Activated gamma-delta T cell (primary cell): Measurements from ENCODE around the gene USP28.

ENCODE experiments used
- DNase-seq: peaks from one replicate; lab custom pipeline; 2025; lab: John Stamatoyannopoulos, UW

The USP28 gene

DNA sequence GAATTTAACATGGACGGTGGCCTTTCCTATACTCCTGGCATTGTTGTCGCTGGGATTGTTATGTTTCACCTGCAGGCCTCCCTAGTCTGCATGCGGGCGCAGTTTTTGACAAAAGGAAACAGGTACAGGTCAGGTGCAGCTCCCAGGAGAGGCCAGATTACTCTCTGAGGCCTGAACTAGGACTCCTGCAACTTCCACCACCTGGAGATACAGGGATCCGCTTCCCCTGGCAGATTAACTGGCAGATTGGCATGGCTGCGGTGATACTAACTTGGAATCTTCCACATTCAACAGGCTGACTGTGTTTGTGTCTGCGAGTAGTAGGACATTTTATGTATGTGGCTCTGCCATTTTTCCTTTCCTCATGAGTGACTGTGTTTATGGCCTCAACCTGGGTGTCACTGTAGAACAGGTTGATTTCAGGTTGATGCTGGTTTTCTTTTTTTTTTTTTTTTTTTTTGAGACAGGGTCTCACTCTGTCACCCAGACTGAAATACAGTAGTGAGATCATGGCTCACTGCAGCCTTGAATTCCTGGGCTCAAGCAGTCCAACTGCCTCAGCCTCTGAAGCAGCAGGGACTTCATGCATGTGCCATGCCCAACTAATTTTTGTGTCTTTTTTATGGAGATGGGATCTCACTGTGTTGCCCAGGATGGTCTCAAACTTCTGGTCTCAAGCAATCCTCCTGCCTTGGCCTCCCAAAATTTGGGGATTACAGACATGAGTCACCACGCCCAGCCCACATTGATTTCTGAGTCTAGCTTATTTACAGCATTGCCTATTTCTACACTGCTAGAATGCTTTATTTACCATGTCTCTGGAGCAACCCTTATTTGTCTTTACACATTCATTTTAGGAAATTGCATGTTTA is 1.7 kb upstream of the USP28 start:
- DNase-seq: no peak

DNA sequence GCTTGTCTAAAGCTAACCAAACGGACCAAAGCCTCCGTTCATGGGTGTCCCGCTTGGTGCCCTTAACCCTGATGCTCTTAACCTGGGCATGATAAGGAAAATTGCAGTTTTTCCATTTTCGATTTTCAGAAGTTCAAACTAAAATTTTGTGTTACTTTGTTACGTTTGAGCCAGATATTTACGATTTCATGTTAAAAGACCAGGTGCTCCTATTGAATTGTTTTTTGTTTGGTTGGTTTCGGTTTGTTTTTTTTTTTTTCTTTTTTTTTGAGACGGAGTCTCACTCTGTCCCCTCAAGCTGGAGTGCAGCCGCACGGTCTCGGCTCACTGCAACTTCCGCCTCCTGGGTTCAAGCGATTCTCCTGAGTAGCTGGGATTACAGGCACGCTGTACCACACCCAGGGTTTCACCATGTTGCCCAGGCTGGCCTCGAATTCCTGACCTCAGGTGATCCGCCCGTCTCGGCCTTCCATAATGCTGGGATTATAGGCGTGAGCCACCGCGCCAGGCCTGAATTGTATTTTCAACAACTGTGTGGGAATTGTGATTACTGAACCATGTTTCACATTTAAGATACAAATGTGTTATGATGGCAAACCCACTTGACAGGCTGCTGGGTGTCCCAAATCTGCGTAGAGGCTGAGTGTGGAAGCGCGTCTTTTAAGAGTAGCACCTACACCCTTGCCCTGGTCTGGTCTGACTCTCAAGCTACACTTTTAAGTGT is 864 bp upstream of the USP28 start:
- no peak for DNase-seq

DNA sequence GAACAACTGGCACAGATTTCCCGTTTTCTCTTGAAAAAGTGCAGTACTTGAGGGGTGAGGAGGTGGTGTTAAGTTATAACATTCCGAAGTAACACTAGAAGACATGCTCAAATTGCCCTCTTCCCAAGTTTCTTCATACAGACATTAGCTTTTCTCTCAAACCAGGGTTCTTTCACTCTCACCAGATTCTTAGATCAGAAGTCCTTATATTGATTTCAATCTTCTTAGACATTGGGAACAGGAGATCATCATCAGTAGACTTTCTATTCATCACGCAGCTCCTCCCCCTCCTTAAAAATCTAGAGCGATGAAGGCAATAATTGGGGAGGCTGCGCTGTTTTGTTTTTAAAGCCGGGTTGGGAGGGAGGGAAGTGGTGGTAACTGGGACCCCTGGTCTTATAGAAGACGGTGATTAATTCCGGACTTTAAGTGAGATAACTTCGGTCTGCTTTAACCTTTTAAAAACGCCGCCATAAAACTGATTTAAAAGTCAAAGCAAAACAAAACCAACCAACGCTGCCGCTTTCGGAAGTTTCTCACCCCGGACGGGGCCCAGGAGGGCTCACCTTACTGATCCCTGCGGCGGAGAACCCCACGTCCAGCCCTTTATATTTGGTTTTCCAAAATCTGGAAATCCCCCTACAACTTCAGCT is 665 bp downstream of the USP28 start:
- DNase-seq: no peak

DNA sequence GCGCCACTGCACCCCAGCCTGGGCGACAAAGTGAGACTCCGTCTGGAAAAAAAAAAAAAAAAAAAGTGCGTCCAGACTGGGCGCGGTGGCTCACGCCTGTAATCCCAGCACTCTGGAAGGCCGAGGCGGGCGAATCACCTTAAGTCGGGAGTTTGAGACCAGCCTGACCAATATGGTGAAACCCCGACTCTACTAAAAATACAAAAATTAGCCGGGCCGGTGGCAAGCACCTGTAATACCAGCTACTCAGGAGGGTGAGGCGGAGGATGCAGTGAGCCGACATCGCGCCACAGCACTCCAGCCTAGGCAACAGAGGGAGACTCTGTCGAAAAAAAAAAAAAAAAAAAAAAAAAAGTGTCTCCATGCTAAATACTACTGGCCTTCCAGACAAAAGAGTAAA is 1.3 kb downstream of the USP28 start:
- no peak for DNase-seq

DNA sequence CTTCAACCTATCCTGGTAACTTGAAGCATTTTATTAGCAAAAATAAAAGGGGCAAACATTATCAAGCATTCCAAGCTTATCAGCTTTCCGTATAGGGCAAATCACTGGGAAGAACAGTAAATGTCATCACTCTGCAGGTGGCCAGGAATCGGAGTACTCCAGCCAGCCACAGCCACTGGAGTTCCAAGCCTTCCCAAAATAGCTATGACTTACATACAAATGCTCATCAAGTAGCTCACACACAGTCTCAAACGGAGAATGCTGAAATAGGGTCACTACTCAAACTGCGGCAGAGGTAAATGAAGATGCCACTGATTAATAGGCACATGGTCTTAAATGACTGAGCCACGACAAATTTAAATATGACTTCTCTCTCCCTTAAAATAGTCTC is 2.1 kb downstream of the USP28 start:
- no peak for DNase-seq

DNA sequence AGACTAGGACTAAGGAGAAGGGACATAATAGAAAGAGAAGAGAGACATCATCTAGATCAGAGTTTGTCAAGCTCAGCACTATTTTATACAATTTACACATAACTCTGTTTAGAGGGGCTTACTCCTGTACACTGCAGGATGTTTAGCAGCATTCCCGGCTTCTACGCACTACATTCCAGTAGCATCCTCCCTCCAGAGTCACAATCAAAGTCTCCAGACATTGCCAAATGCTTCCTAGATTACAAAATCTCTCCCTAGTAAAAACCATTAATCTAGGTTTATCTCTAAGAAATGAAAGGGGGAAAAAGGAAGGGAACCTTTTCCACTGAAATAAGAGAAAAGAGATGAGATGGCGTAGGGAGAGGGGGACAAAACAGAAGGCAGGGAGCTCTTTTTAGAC is 4.0 kb downstream of the USP28 start:
- no peak for DNase-seq

DNA sequence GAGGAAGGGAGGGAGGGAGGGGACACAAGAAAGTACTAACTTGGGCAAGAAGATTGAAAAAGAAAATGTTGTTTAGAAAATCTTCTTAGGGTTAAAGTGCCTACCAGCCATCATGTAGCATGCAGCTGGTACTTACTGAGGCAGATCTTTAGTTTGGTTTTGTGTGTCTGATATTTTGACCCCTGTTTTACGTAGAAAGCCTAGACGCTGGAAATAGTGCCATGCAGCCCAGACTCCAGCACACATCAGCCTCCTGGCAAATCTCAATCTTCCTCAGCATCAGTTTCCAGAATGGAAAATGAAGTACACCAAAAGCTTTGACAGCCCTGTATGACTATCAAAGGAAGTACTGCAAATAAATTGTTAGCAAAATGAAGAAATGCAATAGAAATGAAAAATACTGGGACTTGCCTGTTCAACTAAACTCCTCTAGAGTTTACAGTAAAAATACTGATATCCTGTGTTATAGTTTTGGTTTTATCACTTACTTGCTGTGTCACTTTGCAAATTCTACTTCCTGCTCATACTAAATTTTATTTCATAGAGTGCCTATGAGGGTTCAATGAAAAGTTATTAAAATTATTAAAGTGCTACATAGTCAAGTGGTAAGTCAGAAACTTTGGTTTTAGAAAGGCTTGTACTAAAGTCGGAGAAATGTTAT is 7.4 kb downstream of the USP28 start:
- no peak for DNase-seq

DNA sequence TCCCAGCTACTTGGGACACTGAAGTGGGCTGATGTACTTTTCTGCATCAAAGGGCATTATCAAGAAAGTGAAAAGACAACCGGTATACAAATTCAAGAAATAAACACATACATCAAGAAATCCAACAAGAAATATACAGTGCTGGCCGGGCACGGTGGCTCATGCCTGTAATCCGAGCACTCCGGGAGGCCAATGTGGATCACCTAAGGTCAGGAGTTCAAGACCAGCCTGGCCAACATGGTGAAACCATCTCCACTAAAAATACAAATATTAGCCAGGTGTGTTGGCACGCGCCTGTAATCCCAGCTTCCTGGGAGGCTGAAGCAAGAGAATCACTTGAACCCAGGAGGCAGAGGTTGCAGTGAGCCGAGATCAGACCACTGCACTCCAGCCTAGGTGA is 9.5 kb downstream of the USP28 start:
- DNase-seq: no peak

DNA sequence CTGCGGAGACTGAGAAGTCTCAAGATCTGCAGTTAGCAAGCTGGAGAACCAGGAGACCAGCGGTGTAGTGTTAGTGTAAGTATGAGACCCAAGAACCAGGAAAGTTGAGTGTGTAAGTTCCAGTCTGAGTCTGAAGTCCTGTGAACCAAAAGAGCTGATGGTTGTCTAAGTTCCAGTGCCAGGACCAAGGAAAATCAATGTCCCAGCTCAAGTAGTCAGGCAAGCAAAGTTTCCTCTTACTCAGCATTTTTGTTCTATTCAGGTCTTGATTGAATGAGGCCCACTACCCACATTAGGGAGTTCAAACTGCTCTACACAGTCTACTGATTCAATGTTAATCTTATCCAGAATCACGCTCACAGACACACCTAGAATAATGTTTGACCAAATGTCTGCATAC is 11.0 kb downstream of the USP28 start:
- DNase-seq: no peak

DNA sequence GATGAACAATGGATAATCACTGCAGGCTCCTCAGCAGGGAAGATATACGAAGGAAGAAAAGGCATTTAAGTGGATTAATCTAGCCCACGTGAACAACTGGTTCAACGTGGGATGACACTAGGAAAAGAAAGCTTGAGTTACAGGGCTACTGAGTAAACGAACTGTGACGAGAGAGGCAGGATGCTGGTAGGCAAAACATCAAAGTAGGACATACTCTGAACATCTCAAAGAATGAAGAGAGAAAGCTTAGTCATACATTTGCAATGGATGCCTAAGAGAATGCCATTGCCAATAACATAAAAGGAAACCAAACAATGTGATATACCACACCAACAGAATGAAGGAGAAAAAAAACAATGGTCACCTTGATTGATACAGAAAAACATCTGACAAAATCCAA is 12.9 kb downstream of the USP28 start:
- no peak for DNase-seq

DNA sequence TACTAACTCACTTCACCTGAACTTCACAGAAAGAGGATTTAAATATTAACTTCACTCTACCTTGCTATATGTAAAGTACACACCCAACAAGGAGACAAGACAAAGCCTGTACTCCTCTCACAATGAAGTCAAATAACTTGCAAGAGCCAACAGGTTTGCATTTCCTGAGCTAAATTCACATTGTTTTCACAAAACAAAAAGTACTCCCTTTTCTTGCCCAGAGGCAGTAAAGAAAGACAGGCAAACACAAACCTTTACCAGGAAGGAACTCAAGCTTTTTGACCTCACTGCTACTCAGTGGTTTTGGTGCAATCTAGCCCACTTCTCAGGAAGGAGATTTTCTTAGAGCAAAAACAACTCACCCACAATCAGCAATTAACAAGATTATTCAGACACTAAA is 15.7 kb downstream of the USP28 start:
- no peak for DNase-seq

DNA sequence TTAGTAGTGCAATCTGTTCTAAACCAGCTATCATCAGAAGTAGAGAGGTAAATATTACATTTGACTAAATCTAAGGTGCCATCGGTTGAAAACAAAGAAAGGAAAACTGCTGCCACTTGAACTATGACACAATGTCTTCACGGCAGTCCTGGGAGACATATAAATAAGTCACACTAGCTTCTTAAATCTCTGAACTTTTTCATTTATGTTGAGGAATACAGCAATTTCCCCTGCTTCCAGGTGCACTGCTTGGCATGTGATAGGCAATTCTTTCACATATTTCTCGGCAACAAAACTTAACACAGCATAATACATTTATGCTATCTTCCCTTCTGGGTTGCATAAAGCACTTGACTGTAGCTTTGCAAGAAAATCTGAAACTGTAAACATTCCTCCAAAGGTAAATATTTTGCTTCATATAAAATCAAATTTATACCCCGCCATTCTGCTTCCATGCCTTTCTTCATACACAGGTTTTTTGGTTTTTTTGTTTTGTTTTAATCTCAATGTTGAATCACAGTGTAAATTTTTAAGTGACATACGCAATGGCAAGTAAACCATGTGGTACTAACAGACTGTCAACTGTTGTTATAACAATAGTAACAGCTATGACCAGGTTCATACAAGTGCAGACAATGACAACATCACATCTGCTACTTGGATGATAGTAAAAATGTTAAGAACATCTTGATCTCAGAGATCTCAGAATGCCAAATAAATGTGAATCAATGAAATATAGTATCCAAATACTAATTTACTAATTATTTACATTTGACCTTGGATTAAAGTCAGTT is 18.2 kb downstream of the USP28 start:
- no peak for DNase-seq

DNA sequence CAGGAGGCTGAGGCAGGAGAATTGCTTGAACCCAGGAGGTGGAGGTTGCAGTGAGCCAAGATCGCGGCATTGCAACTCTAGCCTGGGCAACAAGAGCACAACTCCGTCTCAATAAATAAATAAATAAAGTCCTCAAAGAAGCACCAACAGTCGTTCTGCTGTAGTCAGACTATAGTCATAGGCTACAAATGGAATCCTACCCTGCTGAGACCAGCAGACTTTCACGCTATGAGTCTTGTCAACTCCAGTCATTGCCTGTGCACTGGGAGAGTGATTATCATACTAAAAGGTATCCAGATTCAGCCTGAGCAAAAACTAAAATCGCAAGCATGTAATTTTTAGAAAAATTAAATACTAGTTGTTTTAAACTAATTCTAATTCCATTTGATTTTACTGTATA is 19.6 kb downstream of the USP28 start:
- no peak for DNase-seq

DNA sequence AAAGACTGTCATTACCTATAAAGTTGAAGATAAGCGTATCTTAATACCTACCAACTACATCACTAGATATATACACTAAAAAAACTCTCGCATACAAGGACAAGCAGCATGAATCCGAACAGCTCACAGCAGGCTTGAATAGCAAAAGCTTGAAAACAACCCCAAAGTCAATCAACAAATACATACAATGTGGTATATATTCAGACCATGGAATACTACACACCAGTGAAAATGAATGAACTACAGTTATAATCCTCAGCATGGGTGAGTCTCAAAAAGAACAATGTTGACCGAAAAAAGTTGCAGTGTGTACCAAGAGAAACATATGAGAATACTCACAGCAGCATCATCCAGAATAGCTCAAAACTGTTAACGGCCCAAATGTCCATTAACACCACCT is 25.2 kb downstream of the USP28 start:
- no peak for DNase-seq

DNA sequence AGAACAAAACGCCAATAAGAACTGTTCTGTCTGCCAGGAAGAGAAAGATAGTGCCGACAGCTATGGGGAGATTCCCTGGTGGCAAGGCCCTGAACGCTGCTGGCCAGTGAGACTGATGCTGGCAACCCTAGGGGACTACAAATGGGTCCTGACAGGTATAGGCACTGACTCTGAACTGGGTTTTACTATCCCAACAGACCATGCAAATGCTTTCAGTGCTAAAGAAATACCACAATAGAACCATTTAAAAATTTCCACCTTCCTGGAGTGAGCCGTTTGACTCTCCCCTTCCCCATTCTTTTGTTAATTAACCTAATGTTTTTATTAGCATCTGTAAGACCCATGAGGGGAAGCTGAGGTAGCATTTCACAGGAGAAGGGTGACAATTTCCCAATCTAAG is 25.7 kb downstream of the USP28 start:
- no peak for DNase-seq

DNA sequence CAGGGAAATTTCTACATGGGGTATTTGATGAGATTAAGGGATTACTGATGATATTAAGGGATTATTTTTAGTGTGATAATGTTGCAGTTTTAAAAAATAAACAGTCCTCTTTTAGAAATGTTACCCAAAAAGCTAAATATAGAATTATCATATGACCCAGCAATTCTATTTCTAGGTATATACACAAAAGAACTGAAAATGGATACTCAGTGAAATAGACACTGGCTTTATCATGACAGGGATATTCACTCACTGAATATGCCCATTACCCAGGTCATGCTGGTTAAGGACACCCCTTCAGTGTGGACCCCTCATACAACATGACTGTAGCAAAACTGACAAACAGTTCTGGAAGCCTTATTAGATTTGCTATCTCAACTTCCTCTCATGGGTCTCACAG is 27.8 kb downstream of the USP28 start:
- no peak for DNase-seq

DNA sequence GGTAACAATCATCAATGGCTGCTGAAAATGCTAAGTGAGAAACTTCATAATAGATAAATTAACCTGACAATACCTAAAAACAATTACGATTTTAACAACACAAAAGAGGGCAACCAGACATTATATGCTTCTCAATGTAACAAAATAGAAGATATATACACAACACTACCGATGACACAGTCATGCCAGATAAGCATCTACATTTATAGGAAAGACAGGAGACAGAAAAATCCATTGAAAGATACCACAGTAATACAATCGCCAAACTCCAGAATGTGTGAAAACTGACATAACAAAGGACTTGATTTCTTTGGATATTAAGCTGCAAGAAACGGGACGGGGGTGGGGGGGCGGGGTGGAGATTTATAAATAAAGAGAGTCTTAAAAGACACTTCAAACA is 28.3 kb downstream of the USP28 start:
- DNase-seq: no peak

DNA sequence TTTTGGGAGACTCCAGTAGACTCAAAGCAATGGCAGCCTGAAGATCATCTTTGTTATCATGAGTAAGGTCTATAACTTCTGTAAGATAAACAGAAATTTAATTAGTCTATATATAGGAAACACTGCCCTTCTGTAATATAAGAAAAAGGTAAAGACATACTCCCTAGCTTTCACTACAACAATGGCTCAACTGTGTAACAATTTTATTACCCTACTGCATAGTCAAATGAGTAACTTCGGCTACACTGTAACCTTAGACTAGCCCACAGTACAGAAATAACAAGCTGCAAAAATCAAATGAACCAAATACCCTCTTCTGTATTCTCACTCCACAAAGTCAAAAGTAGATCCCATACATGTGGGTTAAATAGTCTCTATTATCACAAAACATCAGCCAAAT is 33.7 kb downstream of the USP28 start:
- DNase-seq: no peak

DNA sequence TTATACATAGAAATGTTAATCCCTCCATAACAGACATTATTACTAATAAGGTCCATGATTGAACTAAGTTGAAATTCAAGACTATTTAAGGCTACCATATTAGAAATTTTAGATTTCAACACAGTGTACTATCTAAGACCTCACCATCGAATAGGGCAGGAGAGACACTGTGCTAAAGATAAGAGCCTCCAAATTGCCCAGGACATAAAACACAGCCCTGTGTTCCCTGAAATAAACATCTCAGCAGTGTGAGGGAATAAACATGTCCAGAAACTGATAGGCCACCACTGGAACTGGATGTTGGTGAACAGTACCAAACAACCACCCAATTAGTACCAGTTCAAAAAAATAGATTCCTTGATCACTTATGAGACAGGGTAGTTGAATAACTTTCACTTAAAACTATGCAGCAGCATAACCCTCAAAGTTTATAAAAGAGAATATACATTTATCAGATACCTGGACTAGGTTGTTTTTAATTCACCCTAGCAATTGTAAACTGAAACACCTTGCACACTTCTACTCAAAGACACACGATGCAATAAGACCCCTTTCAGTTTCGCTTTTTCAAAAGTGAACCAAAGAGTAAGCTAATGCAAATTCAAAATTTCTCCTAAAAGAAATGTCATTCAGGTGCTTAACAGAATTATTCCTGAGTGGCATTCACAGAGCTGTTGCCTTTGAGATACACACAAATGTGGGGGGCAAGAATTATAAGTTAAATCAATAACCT is 34.3 kb downstream of the USP28 start:
- DNase-seq: no peak

DNA sequence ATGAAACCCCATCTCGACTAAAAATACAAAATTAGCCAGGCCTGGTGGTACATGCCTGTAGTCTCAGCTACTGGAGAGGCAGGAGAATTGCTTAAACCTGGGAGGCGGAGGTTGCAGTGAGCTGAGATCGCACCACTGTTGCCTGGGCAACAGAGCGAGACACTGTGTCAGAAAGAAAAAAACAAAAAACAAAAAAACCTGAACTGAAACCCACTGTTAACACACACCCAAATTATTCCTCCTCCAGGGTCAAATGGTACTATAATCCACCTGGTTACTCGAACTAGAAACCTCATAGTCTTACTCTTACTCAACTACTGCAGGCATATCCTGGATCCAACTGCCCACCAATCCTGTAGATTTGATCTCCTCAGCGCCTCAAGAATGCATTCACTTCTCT is 35.5 kb downstream of the USP28 start:
- no peak for DNase-seq

DNA sequence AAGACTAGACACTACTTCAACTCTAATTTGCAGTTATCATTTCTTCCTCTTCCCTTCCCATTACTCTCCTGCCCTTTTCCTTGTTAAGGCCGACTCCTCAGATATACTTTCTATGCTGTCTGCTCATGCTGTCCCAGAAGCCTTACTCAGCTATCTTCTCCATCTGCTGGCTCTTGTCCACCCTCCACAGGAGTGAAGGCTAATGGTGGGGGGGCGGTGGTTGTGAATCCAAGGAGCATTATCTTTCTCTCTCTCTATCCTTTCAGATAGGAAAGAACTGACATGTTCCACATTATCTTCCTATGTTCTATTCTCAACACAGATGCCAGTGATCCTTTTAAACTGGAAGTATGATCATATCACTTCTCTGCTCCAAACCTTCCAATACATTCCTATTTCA is 37.4 kb downstream of the USP28 start:
- DNase-seq: no peak
